SKM-1 treated with dmso at 0.1 percent for 144 hours (cell line): ENCODE measurements around the gene CTTNBP2.
A peak's percentile ranks its signal among the peaks of the same experiment; 100 is the strongest.
"Not testable (repeated sequence)": the region's sequence is repeated elsewhere in the genome, so short reads cannot be mapped to it uniquely, and the experiment has no call there.

ENCODE experiments used
- DNase-seq: peaks from one replicate; lab custom pipeline; 2025; ENCODE audit not compliant: unreplicated experiment; lab: John Stamatoyannopoulos, UW

CTTNBP2 gene

DNA sequence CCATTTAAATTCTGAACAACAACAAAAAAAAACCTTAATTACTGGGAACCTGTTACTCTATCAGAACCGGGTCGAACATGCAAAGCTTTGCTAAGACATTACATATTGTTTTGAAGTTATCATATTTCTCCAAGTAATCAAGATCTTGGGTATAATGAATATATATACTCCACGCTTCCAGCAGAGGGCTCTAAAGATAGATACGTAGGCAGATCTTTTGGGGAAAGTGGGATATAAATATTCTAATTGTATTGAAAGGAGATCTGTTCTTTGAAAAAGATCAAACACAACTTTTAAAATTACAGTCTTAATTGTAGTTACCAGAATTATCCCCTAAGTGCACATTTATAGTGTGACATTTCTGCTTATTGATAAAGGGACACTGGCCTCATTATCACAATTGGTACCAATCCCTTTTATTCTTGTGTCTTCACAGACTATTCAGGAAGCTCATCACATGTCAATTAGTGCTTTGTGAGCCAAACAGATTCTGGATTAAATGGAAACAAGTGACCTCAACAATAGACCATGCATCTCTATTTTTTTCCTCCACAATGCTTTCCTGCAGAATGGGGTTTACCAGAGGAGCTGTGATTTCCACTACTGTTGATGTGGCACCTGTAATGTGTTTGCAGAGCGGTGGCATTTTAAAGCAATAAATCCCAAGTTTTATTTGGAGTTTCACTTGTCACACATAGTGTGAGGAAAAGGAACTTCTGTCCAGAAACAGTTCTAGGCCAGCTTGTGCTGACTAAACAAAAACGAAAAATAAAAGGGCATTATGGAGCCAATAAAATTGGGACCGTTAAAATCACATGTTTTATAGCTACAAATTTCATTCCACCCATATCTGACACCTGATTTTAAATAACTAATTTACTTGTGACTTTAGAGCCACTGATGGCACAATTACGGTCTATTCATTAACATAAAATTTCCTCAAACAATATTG, 122.4 kb downstream of the CTTNBP2 start:
- DNase-seq: peak; percentile 5

DNA sequence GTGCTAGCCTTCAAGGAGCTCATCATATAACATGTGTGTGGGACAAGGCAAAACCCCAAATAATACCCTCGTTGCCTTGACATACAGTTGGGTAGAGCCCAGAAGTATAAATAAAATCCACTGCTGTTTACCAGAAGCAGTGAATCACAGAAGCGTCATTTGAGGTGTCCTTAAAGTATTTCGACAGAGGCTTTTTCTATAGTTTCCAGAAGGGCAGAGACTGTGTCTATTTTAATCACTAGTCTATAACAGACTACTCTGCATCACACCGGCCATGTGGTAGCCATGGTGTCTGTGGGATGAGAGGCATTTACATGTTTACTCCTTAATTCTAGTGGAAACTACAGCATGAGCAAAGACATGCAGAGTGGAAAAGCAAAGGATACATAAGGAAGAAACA, 131.3 kb downstream of the CTTNBP2 start:
- DNase-seq: no peak

DNA sequence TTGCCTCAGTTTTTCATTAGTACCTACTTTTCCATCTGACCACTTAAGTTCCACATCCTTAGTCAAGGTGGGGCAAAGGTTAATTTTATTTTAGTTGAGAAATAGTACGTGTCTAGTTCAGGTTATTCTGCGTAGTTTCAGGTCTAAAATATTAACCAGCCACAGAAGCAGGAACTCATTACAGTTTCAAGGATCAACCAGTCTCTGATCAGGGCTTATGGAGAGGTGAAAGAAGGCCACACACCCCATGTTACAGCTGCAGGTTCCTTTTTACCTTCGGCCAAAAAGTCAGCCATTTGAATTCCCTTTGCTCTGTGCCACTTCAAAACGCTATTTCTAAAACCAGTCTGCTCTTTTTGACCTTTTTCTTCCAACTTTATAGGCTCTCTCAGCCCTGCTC, 134.2 kb downstream of the CTTNBP2 start:
- DNase-seq: no peak

- no peak for DNase-seq
Measured at GRCh38 chr7:117737926-117738325, 135.3 kb downstream of the CTTNBP2 start.

- DNase-seq: no peak
Measured at GRCh38 chr7:117731455-117731854, 141.8 kb downstream of the CTTNBP2 start.

DNA sequence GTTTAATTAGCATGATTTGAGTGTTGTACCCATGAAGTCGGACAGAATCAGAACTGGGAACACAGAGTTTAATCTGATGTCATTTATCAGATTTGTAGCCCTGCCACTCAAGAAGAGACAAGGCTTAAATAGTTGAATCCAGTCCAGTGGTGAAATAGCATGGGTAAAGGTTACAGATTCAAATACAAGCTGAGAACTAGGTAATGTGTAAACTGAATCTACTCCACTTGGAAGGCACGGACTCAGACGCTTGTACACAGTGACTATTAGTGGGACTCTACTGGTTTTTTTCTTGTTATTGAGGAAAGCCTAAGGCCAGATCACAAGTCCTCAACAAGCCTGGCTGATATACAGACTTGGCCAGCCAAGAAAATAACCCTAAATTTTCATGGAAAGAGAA, 142.9 kb downstream of the CTTNBP2 start:
- no peak for DNase-seq

- DNase-seq: no peak
Measured at GRCh38 chr7:117728890-117729624, 144.2 kb downstream of the CTTNBP2 start.

- no peak for DNase-seq
Measured at GRCh38 chr7:117724898-117725297, 148.3 kb downstream of the CTTNBP2 start.

- DNase-seq: no peak
Measured at GRCh38 chr7:117719377-117719776, 153.9 kb downstream of the CTTNBP2 start.

DNA sequence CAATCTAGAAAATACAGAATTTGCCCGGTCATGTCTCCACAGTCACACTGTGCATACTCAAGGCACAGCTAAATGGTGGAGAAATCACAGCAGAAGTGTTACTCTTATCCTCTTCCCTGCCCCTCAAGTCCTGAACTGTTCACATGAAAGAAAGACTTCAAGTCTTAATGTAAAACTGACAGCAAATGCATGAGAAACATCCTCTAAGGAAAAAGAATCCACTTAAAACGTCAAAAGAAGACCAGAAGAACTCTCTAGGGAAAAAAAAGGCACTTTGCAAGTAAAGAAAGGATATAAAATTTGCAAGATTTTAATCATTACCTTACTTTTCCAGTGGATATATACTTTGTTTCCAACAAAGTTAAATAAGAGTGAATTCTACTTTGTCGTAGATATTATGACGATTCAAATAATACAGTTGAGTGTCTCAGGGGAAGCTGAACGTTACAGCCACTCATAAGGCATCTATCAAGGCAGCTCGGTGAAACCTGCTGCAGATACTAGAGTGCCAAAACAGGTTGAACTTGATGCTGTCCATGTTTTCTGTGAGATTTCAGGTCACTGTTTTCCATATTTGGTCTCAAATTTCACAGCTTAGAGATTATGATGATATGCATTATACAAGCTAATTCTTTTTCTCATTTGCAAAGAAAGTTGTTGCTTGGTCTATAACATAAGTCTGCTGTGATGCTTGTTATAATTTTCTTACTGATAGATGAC, 155.0 kb downstream of the CTTNBP2 start:
- DNase-seq: no peak

DNA sequence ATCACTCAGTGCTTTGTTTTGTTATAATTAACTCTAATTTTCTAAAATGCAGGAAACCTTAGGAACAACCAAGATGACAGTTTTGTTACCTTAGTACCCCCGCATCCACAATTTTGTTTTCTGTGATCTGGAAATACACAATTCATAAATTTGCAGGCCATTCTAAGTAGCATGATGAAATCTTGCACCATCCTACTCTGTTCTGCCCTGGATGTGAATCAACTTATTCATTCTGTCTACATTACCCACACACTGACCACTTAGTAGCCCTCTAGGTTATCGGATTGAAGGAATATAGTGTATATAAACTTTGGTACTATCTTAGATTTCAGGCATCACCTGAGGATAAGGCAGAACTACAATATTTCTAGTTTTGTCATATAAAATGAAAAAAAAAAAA, 155.9 kb downstream of the CTTNBP2 start:
- no peak for DNase-seq

DNA sequence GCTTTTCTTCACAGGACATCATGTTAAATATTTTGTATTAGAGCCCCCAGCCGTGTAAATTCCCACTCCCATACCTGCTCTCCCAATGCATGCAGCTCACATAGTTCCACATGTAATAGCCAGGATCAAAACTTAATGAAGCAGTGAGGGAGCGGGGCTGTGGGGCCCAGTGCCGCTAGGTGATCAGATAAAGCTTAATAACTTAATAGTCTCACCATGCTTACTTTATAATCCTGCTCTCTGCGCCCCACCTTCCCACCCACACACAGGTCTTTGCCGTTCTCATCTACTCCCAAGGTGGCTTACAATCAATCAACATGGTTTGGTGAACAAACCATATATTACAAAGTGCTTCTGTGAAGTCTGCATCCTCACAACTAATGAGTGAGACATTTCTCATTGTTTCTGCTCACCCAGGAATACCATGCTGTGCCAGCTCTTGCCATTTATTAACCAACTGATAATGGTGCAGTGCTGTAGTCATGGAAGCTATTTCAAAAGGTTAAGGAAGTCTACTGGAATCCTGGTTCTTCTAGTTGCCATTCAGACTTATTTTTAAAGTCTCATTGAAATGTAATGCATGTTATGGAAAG, 156.4 kb downstream of the CTTNBP2 start:
- DNase-seq: no peak

GRCh38 chr7:117715784-117716445, 157.3 kb downstream of the CTTNBP2 start:
- peak; percentile 43 for DNase-seq

GRCh38 chr7:117711556-117711955, 161.7 kb downstream of the CTTNBP2 start:
- no peak for DNase-seq

DNA sequence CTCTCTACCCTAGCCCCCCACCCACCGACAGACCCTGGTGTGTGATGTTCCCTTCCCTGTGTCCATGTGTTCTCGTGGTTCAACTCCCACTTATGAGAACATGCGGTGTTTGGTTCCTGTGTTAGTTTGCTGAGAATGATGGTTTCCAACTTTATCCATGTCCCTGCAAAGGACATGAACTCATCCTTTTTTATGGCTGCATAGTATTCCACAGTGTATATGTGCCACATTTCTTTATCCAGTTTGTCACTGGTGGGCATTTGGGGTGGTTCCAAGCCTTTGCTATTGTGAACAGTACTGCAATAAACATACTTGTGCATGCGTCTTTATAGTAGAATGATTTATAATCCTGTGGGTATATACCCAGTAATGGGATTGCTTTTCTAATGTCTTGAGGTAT, 165.1 kb downstream of the CTTNBP2 start:
- not testable (repeated sequence) for DNase-seq

- no peak for DNase-seq
Measured at GRCh38 chr7:117707080-117707479, 166.2 kb downstream of the CTTNBP2 start.

- no peak for DNase-seq
Measured at GRCh38 chr7:117706210-117706609, 167.0 kb downstream of the CTTNBP2 start.

DNA sequence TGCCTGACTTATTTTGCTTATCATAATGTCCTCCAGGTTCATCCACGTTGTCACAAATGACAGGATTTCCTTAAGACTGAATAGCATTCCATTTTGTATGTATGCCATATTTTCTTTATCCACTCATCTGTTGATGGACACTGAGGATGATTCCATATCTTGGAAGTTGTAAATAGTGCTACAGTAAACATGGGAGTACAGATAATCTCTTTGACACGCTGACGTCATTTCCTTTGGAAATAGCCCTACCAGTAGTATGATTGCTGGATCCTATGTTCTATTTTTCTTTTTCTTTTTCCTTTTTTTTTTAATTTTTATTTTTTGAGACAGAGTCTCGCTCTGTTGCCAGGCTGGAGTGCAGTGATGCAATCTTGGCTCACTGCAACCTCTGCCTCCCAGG, 167.6 kb downstream of the CTTNBP2 start:
- DNase-seq: no peak

- DNase-seq: no peak
Measured at GRCh38 chr7:117704063-117704462, 169.2 kb downstream of the CTTNBP2 start.

DNA sequence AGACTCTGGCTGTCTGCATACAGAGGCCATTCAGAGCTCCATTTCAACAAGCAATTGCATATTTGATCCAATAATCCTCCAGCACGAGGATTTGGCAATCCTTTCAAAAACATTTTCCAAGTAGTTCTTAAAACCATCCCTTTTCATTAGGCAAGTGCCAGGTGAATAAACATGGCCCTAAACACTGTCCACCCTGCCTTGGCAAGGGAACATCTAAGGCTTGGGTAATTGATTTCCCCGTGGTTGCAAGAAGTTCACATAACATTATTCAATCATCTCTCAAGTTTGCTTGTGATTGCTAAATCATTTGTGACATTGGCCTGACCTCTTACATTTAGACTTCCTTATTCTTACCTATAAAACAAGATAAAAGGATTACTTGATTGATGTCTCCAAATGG, 175.2 kb downstream of the CTTNBP2 start:
- no peak for DNase-seq

DNA sequence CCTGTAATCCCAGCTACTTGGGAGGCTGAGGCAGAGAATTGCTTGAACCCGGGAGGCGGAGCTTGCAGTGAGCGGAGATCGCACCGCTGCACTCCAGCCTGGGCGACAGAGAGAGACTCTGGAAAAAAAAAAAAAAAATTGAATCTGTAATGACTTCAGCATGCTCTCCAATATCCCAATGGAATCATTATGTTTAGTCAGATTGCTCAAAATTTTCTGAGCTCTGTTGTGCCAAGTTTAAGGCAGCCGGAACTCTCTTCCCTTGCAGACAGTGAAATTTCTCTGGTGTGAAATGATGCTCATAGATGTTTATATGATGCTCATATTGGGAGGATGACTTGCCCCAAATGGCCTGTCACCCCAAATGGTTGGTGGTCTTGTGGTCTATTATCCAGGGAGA, 180.9 kb downstream of the CTTNBP2 start:
- DNase-seq: no peak
